Sigmoid colon (tissue), 4 donors: Measurements from ENCODE around the gene DEF6.

Experiments
- POLR2A ChIP-seq, 2 donors: fragments of 450-650 bp; IDR thresholded peaks; one replicate each; pipeline ENCODE4 v1.6.1; 2016; ENCODE audit warnings: antibody characterized with exemption in 2 of 2, mild to moderate bottlenecking in 2 of 2, moderate library complexity in 2 of 2
- POLR2AphosphoS5 ChIP-seq, 4 donors: sonication (generic); formaldehyde crosslinking; IDR thresholded peaks; one replicate each; pipeline ENCODE4 v1.6.1; 2017; ENCODE audit warnings: antibody characterized with exemption in 4 of 4
- TF ChIP-seq, protein P1 (sequence below), 4 experiments: fragments of 450-650 bp in 3 of 4; fragments of 200-600 bp in 1 of 4; IDR thresholded peaks; one replicate each; pipeline ENCODE4 v1.5.1; 2016 to 2019; ENCODE audit warnings: antibody characterized with exemption in 4 of 4, mild to moderate bottlenecking in 3 of 4, moderate library complexity in 2 of 4

DNA sequence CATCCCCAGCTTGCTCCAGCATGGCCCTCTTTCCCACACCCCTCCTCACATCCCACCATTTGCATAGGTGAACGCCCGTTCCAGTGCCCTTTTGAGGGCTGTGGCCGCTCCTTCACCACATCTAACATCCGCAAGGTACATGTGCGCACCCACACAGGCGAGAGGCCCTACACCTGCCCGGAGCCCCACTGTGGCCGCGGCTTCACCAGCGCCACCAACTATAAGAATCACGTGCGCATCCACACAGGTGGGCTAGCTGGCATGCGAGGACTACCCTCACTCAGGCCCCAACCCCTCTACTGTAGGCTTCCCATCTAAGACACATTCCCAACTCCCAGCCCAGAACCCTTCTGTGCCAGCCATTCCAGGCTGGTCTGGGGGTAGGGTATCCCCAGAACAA, 6.1 kb upstream of the DEF6 start:
- TF ChIP-seq, protein P1, sequence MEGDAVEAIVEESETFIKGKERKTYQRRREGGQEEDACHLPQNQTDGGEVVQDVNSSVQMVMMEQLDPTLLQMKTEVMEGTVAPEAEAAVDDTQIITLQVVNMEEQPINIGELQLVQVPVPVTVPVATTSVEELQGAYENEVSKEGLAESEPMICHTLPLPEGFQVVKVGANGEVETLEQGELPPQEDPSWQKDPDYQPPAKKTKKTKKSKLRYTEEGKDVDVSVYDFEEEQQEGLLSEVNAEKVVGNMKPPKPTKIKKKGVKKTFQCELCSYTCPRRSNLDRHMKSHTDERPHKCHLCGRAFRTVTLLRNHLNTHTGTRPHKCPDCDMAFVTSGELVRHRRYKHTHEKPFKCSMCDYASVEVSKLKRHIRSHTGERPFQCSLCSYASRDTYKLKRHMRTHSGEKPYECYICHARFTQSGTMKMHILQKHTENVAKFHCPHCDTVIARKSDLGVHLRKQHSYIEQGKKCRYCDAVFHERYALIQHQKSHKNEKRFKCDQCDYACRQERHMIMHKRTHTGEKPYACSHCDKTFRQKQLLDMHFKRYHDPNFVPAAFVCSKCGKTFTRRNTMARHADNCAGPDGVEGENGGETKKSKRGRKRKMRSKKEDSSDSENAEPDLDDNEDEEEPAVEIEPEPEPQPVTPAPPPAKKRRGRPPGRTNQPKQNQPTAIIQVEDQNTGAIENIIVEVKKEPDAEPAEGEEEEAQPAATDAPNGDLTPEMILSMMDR (IDR thresholded peaks at IDR 0.05) = no peak
- TF ChIP-seq POLR2A (IDR thresholded peaks at IDR 0.05) = no peak
- no peak for TF ChIP-seq POLR2AphosphoS5 (IDR thresholded peaks at IDR 0.05)
